Duodenal mucosa (tissue), 2 donors: ENCODE data around the gene PIGN.

Source experiments
- H3K27ac ChIP-seq: one replicate; pipeline ENCODE4 v1.7.0; 2013; ENCODE audit warnings: low read depth, low read length
- H3K27me3 ChIP-seq, 2 donors: one replicate each; pipeline ENCODE4 v1.7.0; 2013; ENCODE audit warnings: low read length in 2 of 2, control low read depth in 1 of 2; ENCODE audit not compliant: insufficient read depth in 2 of 2, control insufficient read depth in 1 of 2
- H3K36me3 ChIP-seq, 2 donors: one replicate each; pipeline ENCODE4 v1.7.0; 2013; ENCODE audit warnings: low read length in 2 of 2, control low read depth in 1 of 2; ENCODE audit not compliant: insufficient read depth in 2 of 2, control insufficient read depth in 1 of 2
- H3K4me1 ChIP-seq, 2 donors: one replicate each; pipeline ENCODE4 v1.7.0; 2013; ENCODE audit warnings: low read length in 2 of 2, control low read depth in 1 of 2; ENCODE audit not compliant: insufficient read depth in 2 of 2, control insufficient read depth in 1 of 2
- H3K4me3 ChIP-seq, 2 donors: one replicate each; pipeline ENCODE4 v1.7.0; 2013; ENCODE audit warnings: low read length in 2 of 2, low read depth in 1 of 2
- H3K9ac ChIP-seq, 2 donors: one replicate each; pipeline ENCODE4 v1.7.0; 2013; ENCODE audit warnings: low read length in 2 of 2, low read depth in 1 of 2
- H3K9me3 ChIP-seq, 2 donors: one replicate each; pipeline ENCODE4 v1.7.0; 2013; ENCODE audit warnings: low read length in 2 of 2, control low read depth in 1 of 2; ENCODE audit not compliant: control insufficient read depth in 1 of 2

The PIGN gene

GRCh38 chr18:62164310-62164709, 22.5 kb downstream of the PIGN start:
- no peak overlapping the region for H3K4me3 ChIP-seq

DNA sequence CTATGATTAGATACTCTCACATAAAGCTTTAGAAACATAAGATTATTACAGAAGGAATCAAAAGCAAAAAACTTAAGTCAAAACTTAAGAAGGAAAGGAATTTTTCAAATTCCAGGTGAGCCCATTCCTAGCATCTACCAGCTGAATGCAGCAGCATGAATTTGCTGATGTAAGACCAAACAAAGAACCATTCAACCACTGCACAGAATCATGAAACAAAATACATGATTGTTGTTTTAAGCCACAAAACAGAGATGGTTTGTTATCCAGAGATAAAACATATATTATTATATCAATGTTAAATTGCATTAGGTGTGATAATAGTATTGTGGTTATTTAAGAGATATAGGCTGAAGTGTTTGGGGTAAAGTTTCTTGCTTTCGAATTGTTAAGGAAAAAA, 29.0 kb downstream of the PIGN start:
- H3K36me3 ChIP-seq: peaks cover 4 to 16% of the 10 kb centered on the region in 2 donors
- no peaks in the 10 kb centered on the region for H3K27me3 ChIP-seq
- H3K4me1 ChIP-seq: no peaks in the 10 kb centered on the region
- H3K4me3 ChIP-seq: no peak overlapping the region
- H3K9me3 ChIP-seq: no peaks in the 10 kb centered on the region
- H3K9ac ChIP-seq: no peak overlapping the region
- no peak overlapping the region for H3K27ac ChIP-seq

More at GRCh38 chr18:62164310-62164709, 22.5 kb downstream of the PIGN start:
- Histone ChIP-seq H3K27ac (no peak overlapping the region), H3K36me3 (peaks cover 4 to 8% of the 10 kb centered on the region in 2 donors), H3K4me1 (no peaks in the 10 kb centered on the region), H3K9ac (no peak overlapping the region), H3K9me3 (no peaks in the 10 kb centered on the region), H3K27me3 (no peaks in the 10 kb centered on the region)

- Histone ChIP-seq H3K4me1 (peaks cover 0 to 3% of the 10 kb centered on the region in 2 donors), H3K27ac (no peak overlapping the region), H3K4me3 (no peak overlapping the region), H3K9ac (no peak overlapping the region), H3K27me3 (no peaks in the 10 kb centered on the region), H3K36me3 (peaks cover 0 to 3% of the 10 kb centered on the region in 2 donors), H3K9me3 (no peaks in the 10 kb centered on the region)
These were observed 34.0 kb downstream of the PIGN start for GRCh38 chr18:62152844-62153243.

- Histone ChIP-seq H3K9me3 (no peaks in the 10 kb centered on the region), H3K27ac (no peak overlapping the region), H3K4me3 (no peak overlapping the region), H3K4me1 (peaks cover 0 to 3% of the 10 kb centered on the region in 2 donors), H3K27me3 (no peaks in the 10 kb centered on the region), H3K9ac (no peak overlapping the region), H3K36me3 (peaks cover 0 to 3% of the 10 kb centered on the region in 2 donors)
These were observed 35.6 kb downstream of the PIGN start for GRCh38 chr18:62151068-62151771.

GRCh38 chr18:62144338-62144737, 42.5 kb downstream of the PIGN start:
- H3K9me3 ChIP-seq: no peaks in the 10 kb centered on the region
- no peak overlapping the region for H3K9ac ChIP-seq
- H3K27ac ChIP-seq: no peak overlapping the region
- no peaks in the 10 kb centered on the region for H3K27me3 ChIP-seq
- peaks cover 13 to 21% of the 10 kb centered on the region in 2 donors for H3K36me3 ChIP-seq
- no peak overlapping the region for H3K4me3 ChIP-seq
- H3K4me1 ChIP-seq: no peaks in the 10 kb centered on the region

DNA sequence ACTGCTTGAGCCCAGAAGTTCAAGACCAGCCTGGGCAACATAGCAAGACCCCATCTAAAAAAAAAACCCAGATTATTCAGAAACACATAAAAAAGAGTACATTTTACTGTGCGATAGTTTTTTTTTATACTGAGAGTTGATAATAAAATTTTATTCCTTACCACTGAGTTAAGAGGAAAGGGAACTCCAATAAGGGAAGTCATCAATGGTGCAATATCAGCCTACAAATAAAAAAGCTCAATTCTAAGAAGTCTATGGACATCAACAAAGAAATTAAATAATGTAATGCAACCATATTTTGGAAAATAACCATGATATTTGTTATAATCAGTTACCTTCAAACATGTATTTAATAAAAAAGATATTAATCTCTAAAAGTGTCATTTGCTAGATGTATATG, 46.6 kb downstream of the PIGN start:
- peaks cover 18 to 31% of the 10 kb centered on the region in 2 donors for H3K36me3 ChIP-seq
- no peaks in the 10 kb centered on the region for H3K4me1 ChIP-seq
- H3K9me3 ChIP-seq: no peaks in the 10 kb centered on the region
- H3K27me3 ChIP-seq: no peaks in the 10 kb centered on the region
- no peak overlapping the region for H3K9ac ChIP-seq
- H3K4me3 ChIP-seq: no peak overlapping the region
- H3K27ac ChIP-seq: no peak overlapping the region

GRCh38 chr18:62138461-62139235, 48.2 kb downstream of the PIGN start:
- H3K4me1 ChIP-seq: no peaks in the 10 kb centered on the region
- H3K36me3 ChIP-seq: peaks cover 17 to 29% of the 10 kb centered on the region in 2 donors
- H3K27me3 ChIP-seq: no peaks in the 10 kb centered on the region
- H3K9ac ChIP-seq: no peak overlapping the region
- H3K27ac ChIP-seq: no peak overlapping the region
- H3K4me3 ChIP-seq: no peak overlapping the region
- no peaks in the 10 kb centered on the region for H3K9me3 ChIP-seq

DNA sequence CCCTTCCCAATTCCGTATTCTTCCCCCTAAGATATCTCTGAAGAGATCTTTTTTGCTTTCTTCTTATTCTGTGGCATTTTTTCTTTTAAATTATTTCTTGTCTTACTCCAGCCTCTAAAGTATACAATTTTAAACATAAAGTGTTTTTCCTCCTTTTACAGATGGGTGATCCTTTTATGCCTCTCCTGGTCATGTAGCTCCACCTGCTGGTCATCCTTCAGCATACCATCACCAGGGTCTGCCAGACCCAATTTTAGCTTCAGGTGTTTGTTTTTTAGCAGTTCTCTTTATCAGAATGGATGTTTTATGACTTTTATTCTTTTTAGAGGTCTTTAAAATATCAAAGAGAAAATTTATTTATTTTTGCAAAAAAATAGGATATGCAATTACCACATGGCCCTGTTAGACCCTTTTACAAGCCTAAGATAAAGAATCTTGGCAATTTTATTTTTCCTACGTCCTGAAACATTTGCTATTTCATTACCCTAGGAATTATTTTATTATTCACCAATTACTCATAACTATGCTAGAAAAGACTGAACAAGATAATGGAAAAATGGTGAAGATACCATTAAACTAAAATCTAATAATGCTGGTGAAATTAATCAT, 55.5 kb downstream of the PIGN start:
- H3K36me3 ChIP-seq: no peaks in the 10 kb centered on the region

DNA sequence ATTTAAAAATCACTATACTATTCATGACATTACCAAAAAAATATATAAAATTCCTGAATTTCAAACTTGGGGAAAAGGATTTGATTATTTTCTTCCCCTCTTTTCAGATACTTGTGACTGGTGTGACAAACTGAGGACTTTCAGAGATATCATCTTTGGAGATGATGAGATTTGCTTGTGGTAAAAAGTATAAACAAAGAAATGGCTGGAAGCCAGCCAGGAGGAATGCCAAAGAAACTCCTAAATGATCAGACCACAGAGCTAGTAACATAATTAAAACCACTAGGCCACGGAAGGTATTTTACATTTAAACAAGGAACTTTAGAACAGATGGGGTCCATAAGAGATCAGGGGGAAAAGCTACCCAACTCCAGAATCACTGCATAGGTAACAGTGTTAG, 58.7 kb downstream of the PIGN start:
- H3K4me3 ChIP-seq: no peak overlapping the region
- no peaks in the 10 kb centered on the region for H3K36me3 ChIP-seq
- H3K4me1 ChIP-seq: no peaks in the 10 kb centered on the region
- H3K27ac ChIP-seq: no peak overlapping the region
- no peaks in the 10 kb centered on the region for H3K9me3 ChIP-seq
- H3K9ac ChIP-seq: no peak overlapping the region
- no peaks in the 10 kb centered on the region for H3K27me3 ChIP-seq

More for the DNA sequence above, 55.5 kb downstream of the PIGN start:
- H3K4me1 ChIP-seq: no peaks in the 10 kb centered on the region
- no peak overlapping the region for H3K9ac ChIP-seq
- H3K27me3 ChIP-seq: no peaks in the 10 kb centered on the region
- no peak overlapping the region for H3K4me3 ChIP-seq
- H3K9me3 ChIP-seq: no peaks in the 10 kb centered on the region
- H3K27ac ChIP-seq: no peak overlapping the region

GRCh38 chr18:62126737-62127136, 60.1 kb downstream of the PIGN start:
- no peaks in the 10 kb centered on the region for H3K36me3 ChIP-seq
- H3K9ac ChIP-seq: no peak overlapping the region
- H3K27me3 ChIP-seq: no peaks in the 10 kb centered on the region
- no peaks in the 10 kb centered on the region for H3K4me1 ChIP-seq
- no peaks in the 10 kb centered on the region for H3K9me3 ChIP-seq
- no peak overlapping the region for H3K4me3 ChIP-seq
- H3K27ac ChIP-seq: no peak overlapping the region
